ENCODE data around the gene MYOCD. TPM values are rescaled to one million over a fixed set of nuclear protein-coding genes. Genes with fewer than 3 reads are reported as not detected.

Gene MYOCD, protein sequence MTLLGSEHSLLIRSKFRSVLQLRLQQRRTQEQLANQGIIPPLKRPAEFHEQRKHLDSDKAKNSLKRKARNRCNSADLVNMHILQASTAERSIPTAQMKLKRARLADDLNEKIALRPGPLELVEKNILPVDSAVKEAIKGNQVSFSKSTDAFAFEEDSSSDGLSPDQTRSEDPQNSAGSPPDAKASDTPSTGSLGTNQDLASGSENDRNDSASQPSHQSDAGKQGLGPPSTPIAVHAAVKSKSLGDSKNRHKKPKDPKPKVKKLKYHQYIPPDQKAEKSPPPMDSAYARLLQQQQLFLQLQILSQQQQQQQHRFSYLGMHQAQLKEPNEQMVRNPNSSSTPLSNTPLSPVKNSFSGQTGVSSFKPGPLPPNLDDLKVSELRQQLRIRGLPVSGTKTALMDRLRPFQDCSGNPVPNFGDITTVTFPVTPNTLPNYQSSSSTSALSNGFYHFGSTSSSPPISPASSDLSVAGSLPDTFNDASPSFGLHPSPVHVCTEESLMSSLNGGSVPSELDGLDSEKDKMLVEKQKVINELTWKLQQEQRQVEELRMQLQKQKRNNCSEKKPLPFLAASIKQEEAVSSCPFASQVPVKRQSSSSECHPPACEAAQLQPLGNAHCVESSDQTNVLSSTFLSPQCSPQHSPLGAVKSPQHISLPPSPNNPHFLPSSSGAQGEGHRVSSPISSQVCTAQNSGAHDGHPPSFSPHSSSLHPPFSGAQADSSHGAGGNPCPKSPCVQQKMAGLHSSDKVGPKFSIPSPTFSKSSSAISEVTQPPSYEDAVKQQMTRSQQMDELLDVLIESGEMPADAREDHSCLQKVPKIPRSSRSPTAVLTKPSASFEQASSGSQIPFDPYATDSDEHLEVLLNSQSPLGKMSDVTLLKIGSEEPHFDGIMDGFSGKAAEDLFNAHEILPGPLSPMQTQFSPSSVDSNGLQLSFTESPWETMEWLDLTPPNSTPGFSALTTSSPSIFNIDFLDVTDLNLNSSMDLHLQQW
- total RNA-seq = not detected in 2 replicates

DNA sequence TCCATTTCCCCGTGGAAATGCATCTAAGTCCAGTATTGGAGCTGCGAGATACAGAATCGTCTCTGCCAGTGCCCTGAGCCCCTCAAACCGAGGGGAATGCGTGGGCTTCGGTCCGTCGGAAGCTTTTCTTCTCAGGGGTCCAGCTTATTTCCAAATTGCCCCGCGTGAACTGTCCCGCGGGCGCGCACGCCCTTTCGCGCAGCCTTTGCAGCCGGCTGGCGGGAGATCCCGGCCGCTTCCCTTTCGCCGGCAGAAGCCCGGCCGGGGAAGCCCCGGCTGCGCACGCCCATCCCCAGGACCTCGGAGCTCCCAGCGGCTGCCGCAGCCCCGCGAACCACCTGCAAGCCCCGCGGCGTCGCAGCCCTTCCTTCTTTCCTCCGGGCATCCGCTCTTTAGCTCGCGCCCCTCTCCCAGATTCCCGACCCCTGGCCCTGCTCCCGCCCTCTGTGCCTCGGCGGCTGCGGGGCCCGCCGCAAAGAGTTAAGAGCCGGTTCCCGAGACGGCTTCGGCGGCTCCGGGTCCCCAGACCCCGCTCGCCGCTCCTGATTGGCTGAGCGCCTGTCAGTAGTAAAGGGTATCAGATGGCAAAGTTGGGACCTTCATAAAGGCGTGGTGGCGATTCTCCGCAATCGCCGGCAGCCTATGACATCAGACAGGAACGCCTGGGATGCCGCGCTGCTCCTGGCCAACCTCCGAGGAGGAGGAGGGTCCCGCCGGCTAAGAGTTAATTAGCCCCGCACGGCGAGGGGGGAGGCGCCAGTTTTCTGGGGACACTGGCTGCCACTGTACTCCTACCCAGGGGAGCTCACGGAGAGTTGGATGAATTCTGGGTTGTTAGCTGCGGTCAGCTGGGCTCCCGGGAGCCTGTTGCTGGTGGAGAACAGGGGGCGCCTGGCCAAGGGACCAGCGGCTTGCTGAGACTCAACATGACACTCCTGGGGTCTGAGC lies at the start of gene MYOCD:
Gene MYOCD, plus strand, starts transcription at position 628 of the 948 bp plus-strand sequence. Its CDS starts 299 bp downstream, at position 927.

DNA sequence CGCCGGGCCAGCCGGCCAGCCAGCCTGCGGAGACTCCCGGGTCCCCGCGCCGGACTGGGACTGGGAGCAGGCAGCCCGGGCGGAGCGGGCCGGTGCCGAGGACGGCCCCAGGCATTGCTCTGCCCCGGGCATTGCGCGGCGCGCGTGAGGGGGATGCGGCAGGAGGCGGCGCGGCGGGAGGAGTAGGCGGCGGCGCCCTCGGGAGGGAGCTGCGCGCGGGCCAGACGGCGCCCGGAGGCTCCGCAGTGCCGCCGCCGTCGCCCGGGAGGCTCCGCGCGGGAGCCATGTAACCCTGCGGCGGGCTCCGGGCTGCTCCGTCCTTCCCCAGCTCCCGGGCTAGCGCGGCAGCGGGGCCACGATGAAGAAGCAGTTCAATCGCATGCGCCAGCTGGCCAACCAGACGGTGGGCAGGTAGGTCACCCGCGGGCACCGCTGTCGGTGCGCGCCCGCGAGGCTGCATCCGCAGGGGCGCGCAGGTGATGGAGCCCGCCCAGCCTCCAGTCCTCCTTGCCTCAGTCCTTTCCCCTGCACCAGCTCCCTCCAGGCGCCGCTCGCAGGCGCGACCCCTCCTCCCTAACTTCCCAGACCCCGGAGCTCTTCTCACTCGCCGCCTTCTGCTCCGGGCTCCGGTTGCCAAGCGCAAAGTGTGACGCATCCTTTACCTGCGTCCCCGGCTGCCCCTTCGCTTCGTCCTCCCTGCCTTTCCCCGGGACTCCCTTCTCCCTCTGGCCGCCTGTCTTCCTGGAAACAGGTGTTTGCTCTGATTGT lies 124.0 kb downstream of the MYOCD start, which contains the start of gene ARHGAP44:
Gene ARHGAP44, plus strand, starts transcription at position 18 of the 768 bp plus-strand sequence. Its CDS starts 341 bp downstream, at position 359.

Other genes starting within 250 kb of the MYOCD start
- gene ARHGAP44, start 123.6 kb downstream of the MYOCD start, total RNA-seq = 2.0 and 2.9 TPM in 2 replicates